Activated CD4-positive, alpha-beta T cell treated with anti-CD3 and anti-CD28 coated beads, Interleukin-2, amount 50 U/mL, for 24 hours (primary cell): ENCODE measurements around the gene NEDD4L.
"Not testable (repeated sequence)": the region's sequence is repeated elsewhere in the genome, so short reads cannot be mapped to it uniquely, and the experiment has no call there.

Experiments used
- DNase-seq, 2 donors: peaks; one replicate each; pipeline ENCODE4 v3.0.0-alpha.2; 2020; ENCODE audit warnings: low read depth in 1 of 2, low spot score in 1 of 2

NEDD4L gene

DNA sequence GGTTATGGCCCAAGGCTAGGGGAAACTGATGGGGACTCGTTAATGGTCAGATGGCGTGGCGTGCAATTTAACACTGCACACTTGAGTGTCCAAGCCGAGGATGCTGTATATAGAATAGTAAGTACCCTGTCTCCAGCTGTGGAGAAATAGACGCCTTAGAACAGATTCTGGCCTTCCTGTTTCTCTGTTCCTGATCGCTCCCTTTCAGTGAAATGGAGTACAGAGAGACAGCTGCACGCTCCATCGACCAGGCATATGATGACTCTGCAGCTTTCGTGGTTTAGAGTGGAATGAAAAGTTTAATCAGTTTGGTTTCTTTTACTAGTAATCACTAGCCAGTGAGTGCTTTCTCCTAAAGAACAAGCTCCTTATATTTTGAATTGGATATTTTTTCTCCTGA lies 213.4 kb downstream of the NEDD4L start:
- no peak for DNase-seq

DNA sequence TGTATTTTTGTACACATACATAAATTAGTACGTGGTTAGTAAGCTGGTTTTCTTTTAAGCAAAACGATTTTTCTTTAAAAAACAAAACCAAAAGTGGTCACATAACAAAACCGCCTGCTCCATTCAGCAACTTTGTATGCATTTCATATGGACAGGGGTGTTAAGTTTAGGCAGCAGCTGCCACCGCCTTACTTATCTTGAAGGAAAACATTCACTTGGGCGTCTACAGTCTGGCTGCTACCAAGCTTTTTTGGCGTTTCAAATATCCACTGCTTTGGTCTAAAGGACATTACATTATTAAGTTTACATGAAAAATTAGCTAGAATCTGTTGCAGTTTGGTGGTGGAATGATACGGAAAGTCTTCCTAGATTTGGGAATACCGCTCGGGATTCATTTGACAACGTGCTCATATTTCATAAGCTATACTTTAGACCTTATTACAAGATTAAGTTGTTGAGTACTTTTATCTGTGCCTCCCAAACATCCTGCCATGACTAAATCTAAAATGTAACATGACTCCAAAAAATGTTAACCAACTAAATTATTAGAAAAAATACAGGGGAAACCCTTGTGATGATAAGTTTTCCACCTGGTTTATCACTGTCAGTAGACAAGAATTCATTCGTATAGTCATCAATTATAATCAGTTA lies 214.8 kb downstream of the NEDD4L start:
- DNase-seq: no peak

DNA sequence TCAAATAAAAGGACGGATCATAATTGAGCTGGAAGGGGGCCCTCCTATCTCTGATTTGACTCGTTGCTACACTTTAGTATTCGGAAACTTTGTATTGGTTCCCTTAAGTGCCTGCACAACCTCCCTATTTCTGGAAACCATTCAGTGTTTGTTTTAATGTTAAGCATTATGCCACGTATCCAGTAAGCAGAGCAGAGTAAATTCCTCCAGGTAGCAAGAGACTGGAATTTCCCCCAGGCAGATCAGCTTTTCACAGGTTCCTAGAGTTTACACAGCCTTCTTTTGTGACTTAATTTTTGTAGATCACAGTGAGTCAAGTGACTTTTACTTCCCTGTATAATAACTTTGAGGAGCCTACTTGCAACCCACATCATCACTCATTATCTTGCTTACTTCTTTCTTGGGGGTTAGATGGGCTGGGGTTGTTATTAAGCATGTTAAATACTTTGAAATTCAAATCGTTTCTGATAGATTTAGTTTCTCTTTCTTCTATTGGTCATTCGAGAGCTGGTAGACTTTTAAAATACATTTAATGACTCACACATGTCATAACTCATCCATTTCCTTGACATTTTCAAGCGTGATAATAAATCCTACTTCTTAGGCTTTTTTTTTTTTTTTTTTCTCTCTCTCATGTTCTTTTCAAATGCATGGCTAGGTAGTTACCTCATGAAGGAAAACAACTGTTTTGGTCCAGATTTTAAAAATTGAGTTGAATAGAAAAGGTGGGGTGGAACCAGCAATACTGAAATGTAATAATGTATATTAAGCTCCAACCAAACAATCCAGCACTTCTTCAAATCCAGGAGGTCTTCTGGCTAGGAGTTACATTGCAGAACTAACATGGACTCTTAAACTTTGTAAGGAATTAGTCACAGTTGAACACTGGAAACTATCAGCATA lies 219.3 kb downstream of the NEDD4L start:
- no peak for DNase-seq

DNA sequence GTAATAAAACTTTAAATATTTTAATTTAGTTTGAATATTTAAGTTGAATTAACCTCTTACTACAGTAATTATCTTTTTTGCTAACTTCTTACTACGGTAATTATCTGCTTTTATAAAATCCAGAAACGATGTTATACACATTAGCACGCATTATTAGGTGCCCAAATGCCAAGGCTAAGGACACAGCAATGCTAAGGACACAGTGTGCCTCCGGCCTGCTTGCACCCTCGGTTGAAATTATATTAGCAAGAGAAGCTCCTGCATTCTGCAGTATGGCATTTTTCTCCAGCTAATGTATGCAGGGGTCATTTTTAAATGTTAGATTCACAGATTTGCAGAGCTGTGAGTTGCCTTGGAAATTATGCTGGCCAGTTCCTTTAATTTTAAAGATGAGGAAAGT lies 220.0 kb downstream of the NEDD4L start:
- DNase-seq: no peak

DNA sequence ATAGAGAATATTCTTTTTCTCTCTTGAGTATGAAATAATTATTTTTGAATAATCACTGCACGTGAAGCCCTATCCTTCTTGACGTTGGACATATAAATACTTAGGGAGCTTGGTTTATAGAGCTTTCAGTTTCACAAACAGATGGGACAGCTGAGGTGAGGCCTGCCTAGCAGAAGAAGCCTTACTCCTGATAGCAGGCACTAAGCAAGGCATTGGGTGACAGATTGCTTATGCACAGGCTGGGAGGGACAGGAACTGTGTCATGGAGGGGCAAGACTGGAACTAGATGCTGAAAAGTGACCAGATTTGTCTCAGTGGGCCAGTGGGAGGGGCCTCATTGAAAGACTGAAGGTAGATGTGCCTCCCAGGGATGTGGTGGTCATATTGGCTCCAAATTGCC lies 220.8 kb downstream of the NEDD4L start:
- no peak for DNase-seq

DNA sequence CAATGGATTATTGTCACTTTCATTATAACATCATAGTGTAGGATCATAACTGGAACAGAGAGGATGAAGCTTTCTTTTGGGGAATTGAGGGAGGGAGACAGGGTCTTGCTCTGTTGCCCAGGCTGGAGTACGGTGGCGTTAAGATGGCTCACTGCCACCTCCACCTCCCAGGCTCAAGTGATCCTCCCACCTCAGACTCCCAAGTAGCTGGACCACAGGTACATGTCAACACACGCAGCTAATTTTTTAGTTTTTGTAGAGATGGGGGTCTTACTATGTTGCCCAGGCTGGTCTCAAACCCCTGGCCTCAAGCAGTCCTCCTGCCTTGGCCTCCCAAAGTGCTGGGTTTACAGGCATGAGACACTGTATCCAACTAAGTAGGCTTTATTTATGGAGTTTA lies 221.5 kb downstream of the NEDD4L start:
- not testable (repeated sequence) for DNase-seq

DNA sequence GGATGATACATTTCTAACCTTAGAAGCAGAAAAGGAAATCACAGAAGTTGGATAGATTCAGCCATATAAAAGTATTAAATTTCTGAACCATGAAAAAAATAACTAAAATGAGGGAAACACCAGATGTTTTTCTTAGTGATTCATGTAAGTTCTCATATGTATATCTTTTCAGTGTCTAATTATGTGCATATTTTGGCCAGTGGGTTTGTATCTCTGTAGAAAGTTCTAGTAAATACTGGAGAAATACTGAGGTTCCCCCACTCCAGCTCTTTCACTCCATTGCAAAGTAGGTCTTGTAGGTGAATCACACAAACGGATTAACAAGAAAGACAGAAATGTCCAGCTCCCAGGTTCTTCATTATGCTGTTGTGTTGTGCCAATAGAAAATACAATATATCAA lies 222.3 kb downstream of the NEDD4L start:
- no peak for DNase-seq

DNA sequence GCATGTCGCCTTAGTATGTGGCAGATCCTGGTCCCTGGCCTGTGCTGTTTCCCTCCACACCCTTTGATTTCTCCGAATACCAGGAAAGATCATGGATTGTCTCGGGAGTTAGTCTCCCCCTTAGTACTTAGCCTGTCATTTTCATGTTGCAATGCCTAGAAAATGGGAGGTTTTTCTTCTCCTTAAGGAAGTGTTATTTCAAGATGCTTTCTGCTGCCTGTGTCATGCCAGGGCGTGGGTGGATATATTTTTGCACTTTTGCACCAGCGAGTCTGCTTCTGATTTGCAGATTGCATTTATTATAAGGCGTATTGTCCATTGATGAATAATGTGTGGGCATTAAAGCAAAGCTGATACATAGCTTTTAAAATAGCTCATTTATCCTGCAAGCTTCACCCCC lies 223.5 kb downstream of the NEDD4L start:
- DNase-seq: no peak

DNA sequence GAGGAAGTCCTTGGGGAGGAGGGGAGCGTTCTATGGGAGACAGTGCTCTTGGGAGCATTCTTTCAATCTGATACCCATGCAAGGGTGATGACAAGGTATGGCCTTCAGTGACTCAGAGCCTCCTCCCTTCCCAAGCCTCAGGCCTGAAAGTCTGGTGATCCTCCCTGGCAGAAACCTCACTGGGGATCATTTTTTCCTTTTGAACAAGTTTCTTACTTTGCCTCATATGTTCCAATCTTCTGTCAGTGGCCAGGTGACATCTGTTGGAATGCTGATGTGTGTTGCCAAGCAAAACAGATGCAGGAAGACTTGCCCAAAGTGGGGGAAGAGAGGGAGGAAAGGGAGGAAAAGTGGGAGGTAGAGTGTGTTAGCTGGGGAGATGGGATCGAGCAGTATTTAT lies 224.8 kb downstream of the NEDD4L start:
- DNase-seq: no peak

DNA sequence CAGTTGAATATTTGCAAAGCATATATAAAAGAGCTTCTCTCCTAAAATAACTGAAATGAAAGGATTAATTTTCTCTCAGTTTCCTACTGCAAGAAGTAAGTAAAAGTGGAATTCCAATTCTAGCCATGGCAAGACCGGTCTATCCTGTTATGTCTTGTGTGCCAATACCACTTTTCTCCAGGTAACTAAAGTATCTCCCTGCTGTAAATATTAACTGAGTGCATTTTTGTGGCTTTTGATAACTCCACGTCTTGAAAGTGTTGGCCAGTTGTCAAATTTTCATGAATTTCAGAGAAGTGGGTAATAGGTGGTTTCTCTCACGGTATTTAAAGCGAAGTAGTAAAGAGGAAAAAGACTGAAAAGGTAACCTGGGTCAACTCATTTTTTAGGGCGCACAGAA lies 225.9 kb downstream of the NEDD4L start:
- no peak for DNase-seq

DNA sequence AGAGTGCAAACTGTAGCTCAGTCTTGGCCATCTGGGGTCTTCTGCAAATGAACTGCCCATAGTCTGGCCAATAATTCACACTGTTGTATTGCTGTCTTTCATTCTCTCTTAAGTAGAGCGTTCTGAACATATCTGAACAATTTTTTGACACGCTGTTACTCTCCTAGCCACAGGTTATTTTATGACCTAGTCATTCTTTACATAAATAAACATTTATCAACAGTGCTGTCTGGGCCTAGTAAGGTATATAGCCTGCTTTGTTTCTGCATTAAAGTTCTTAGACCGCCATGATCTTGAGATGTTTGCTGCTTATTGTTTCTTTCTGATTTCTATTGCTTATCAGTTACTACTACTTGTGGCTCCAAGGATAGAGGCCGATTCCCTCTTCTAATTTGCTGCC lies 226.4 kb downstream of the NEDD4L start:
- DNase-seq: no peak

DNA sequence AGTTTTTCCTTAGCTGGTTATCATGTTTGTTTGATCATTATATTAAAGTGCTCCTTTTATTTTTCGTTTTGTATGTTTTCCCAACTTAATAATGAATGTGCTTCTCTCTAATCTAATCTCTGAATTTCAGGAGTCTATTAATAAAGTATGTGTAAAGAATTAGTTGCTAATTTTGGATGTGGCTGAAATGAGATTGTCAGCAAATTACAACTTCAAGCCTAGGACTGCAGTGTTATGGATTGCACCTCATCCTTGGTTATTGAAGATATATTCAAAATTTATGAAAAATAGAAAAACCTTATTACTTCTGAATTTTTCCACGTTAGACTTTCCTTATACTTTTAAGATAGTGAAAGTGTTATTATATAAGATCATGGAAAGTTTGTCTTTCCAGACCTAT lies 227.7 kb downstream of the NEDD4L start:
- DNase-seq: no peak

DNA sequence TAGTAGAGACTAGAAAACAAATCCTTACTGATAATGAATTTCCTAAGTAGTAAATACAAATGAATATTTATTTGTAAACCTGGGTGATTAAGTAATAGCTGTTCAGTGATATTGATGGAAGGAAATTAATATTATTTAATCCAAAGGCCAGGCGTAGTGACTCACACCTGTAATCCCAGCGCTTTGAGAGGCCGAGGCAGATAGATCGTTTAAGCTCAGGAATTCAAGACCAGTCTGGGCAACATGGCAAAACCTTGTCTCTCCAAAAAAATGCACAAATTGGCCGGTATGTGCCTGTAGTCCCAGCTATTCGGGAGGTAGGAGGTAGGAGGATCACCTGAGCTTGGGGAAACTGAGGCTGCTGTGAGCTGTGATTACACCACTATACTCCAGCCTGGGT lies 228.2 kb downstream of the NEDD4L start:
- no peak for DNase-seq

DNA sequence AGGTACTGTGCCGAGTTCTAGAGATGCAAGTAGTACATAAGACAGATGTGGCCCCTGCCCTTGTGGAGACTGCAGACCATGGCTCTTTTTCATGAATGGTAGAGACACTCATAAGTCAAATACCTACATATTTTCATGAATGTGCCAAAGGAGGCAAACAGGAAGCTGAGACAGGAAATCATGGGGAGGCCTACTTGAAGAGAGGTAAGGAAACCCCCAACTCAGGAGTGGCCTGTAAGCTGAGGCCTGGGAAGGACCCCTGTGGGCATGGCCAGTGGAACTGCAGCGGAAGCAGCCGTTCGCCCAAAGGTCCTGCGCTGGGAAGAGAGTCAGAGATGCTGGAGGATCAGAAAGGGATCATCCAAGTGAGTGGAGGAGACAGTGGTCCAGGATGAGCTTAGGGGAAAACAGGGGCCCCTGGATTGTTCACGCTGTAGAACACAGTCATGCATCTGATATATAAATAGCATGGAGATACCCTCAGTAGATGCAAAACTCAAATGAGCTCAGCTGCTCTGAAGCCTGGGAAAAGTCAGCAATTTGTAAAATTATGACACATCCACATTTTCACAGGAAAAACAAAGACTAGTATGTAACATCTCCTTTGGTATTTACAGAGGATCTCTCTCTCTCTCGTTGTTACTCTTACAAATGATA lies 228.9 kb downstream of the NEDD4L start:
- no peak for DNase-seq

DNA sequence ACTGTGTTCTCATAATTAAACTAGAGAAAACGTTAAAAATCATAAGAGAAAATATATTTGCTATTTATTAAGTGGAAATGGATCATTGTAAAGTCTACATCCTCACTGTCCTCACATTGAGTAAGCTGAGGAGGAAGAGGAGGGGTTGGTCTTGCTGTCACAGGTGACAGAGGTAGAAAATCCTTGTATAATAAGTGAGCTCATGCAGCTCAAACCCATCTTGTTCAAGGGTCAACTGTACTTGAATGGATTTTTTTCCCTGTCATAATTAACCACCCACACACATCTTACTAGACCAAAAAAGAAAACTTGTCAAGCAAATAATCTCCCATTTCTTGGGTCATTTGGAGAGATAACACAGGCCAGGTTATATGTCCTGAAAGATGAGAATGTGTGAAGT lies 231.2 kb downstream of the NEDD4L start:
- DNase-seq: no peak

DNA sequence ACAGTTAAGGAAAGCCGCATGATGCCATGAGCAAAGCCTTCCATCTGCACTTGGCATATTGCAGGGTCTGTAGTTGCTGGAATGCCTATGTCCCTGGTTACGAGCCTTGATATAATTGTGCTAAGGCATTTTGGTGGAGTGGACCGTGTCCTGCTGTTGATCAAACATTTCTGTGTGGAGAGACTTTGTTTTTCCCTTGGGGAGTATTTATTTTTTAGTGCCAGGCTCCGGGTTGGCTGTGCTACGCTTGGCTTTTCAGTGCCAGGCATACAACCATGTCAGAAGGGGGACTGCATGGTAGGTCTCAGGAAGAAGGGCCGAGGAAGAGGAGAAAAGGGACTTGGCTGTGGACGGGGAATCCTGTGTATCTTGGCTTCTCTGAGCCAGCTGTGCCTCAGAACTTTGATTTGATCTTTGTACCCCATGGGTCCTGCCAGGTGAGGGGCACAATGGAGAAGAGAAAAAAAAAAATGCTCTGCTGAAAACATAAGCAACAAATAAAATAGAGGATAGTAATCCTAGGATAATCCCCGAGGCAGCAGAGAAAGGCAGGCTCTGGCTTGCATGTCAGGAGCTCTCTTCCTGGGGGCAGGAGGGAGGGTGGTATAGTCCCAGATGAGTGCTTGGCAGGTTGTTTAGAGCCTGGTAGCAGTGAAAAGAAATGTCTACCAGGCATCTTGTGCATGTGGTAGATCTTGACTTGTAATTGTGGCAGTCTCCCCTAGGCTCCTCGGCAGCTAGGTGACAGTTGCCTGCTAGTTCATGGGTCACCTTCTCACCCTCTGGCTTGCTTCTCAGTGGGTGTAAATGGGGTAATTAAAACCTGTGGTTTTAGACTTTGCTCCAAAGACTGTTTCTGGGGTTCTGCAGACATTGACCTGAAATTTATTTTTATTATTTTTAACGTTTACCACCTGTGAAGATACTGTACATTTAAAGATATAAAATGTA lies 233.0 kb downstream of the NEDD4L start:
- no peak for DNase-seq

DNA sequence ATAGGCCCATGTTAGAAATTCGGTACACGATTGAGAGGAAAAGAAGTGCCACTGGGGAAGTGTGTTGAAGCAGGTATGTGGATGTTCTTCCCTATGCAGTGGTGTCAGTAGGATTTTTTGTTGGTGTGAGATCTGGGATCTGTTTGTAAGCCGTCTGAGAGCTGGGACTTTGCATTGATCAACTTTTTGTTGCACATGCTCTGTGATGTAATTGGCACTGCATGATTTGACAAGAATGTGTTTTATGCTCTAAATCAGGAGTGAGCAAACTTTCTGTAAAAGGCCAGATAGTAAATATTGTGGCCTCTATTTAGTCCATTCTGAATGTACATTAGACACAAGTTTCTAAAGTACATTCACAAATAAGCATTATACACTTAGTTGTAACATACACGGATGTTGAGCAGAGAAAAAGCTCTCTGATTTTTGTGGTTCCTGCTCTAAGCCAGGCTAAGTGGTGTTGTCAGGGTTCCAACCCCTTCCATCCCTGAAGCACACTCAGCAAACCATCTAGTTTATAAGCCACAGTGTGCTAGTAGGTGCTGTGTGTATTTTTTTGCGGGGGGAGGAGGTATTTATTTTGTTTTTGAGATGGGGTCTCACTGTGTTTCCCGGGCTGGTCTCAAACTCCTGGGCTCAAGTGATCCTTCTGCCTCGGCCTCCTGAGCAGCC lies 235.6 kb downstream of the NEDD4L start:
- DNase-seq: no peak

DNA sequence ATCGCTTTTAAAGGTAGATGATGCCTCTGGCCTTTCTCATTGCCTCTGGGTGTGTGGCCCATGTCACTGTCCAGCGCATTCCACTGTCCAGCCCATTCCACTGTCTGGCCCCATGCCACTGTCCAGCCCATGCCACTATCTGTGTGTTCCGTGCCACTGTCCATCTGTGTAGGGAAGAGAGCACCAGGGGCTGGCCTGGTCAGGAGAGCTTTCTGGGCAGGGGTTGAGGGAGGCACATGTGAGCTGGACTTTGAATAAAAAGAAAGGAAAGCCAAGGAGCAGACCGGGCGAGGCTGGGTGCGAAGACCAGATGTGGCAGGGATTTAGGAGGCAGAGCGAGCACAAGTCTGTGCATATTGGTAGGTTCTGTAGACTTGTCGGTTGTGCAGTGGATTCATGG lies 236.2 kb downstream of the NEDD4L start:
- no peak for DNase-seq

DNA sequence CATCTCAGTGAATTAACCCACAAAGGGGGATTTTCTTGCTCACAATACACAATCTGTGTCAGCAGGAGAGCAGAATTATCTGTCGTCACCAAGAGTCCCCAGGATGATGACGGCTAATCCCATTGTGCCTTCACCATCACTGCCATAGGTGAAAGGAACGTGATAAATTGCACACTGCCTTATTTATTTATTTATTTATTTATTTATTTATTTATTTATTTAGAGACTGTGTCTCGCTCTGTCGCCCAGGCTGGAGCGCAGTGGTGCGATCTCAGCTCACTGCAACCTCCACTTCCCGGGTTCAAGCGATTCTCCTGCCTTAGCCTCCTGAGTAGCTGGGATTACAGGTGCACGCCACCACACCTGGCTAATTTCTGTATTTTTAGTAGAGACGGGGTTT lies 238.8 kb downstream of the NEDD4L start:
- not testable (repeated sequence) for DNase-seq

DNA sequence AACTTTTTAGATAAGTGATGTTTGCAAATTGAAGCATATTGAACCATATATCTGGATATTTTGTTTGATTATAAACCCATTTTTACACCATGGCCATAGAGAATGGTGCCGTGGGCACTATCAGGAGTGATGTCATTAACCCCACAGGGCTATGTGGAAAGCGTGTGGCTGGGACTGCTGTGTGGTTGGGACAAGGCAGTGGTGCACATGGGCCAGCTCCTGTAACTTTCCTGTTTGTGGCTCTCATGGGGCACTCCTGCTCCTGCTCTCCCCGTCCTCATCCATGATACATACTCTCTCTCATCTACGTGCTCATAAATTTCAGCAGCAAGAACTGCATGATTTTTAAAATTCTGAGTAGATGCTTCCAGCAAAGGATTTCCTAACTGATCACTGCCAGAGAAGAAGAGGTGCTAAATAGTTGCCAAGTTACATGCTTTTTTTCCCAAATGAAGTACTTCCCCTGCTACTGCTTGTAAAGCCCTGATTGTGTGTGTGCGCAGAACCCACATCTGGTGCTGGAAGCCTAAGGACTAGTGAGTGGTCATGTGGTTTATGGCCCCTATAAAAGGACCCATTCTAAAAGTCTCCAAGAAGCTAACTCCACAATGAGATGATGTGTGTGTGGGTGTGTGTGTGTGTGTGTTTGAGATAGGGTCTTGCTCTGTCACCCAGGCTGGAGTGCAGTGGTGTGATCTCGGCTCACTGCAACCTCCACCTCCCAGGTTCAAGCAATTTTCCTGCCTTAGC lies 240.8 kb downstream of the NEDD4L start:
- DNase-seq: no peak
